ENCODE results near the gene SIGLEC9. TPM values are rescaled to one million over a fixed set of nuclear protein-coding genes. Genes with fewer than 3 reads are reported as not detected.

The SIGLEC9 gene
- total RNA-seq, 1 donor from 2014 or later, result not detected

DNA sequence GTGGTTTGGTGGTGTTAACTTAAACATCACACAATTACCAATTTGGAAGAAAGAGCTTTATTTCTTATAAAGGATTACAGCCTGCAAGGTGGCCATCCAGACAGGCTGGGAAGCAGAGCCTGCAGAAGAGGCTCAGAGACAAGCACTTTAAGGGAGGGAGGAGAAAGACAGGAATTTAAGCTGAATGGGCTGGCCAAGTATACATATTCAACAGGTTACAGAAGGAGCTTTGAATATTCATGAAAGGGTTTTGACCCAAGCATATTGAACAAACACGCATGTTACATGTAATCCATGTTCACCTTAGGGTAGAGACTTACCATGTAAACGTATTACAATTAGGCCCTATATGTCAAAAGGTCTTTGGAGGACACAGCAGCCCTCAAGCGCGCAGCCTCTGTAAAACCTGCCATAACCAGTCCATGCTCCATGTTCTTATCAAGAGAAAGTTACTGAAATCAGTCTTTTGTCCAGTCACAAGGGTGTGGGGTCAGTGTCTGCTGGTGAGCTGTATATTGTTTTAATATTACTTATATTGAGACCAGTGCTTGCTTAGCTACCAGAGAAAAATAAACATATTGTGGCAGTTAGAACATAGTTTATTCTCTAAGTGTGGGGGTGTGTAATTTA, 37.3 kb downstream of the SIGLEC9 start:
- H3K9me3 Mint-ChIP-seq, result no peaks in the 10 kb centered on the region
- peaks cover 5% of the 10 kb centered on the region for H3K27me3 Mint-ChIP-seq (ENCODE audit: low read depth)
- DNase-seq (ENCODE audit: low spot score in 2 of 2, unreplicated experiment in 2 of 2), result no peak
- TF ChIP-seq, protein P1, sequence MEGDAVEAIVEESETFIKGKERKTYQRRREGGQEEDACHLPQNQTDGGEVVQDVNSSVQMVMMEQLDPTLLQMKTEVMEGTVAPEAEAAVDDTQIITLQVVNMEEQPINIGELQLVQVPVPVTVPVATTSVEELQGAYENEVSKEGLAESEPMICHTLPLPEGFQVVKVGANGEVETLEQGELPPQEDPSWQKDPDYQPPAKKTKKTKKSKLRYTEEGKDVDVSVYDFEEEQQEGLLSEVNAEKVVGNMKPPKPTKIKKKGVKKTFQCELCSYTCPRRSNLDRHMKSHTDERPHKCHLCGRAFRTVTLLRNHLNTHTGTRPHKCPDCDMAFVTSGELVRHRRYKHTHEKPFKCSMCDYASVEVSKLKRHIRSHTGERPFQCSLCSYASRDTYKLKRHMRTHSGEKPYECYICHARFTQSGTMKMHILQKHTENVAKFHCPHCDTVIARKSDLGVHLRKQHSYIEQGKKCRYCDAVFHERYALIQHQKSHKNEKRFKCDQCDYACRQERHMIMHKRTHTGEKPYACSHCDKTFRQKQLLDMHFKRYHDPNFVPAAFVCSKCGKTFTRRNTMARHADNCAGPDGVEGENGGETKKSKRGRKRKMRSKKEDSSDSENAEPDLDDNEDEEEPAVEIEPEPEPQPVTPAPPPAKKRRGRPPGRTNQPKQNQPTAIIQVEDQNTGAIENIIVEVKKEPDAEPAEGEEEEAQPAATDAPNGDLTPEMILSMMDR (IDR thresholded peaks at IDR 0.05; ENCODE audit: unreplicated experiment), result no peak
- no peaks in the 10 kb centered on the region for H3K36me3 Mint-ChIP-seq
- H3K27ac Mint-ChIP-seq, result no peak overlapping the region
- peaks cover 8% of the 10 kb centered on the region for H3K4me1 Mint-ChIP-seq
- H3K4me3 Mint-ChIP-seq, result no peak overlapping the region

DNA sequence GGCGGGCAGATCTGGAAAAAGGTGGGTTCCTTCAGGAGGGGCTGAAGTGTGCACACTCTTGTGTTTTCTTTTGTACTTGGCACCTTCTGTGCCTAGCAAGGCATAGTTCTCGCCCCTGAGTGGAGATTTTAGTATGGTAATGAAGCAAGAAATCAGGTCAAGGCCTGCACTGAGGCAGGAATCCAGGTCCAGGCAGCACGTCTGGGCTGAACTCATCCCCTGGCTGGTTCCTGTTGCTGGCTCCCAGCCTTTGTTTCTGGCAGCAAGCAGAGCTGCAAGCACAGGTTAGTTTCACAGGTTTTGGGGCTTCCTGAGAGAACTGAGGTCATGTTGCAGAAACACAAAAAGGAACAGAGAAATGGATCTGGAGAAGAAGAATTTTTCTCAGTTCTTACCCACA, 38.6 kb downstream of the SIGLEC9 start:
- H3K4me3 Mint-ChIP-seq, result no peak overlapping the region
- TF ChIP-seq, protein P1 (IDR thresholded peaks at IDR 0.05; ENCODE audit: unreplicated experiment), result no peak
- H3K27me3 Mint-ChIP-seq (ENCODE audit: low read depth), result peaks cover 12% of the 10 kb centered on the region
- no peak for DNase-seq (ENCODE audit: low spot score in 2 of 2, unreplicated experiment in 2 of 2)
- H3K9me3 Mint-ChIP-seq, result no peaks in the 10 kb centered on the region
- no peak overlapping the region for H3K27ac Mint-ChIP-seq
- H3K36me3 Mint-ChIP-seq, result no peaks in the 10 kb centered on the region
- no peaks in the 10 kb centered on the region for H3K4me1 Mint-ChIP-seq

DNA sequence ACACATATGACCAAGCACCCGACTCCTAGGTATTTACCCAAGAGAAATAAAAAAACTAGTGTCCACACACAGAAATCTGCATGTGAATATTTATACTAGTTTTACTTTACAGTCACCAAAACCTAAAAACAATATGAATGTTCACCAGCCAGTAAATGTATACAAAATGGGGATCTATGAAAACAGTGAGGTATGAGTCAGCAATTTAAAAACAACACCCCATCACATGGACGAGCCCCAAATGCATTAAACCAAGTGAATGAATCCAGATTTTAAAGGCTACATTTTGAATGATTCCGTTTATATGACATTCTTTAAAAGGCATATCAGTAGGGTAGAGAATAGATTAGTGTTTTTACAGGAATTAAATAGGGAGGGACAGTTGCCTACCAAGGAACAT, 39.5 kb downstream of the SIGLEC9 start:
- H3K27me3 Mint-ChIP-seq (ENCODE audit: low read depth), result peaks cover 14% of the 10 kb centered on the region
- H3K4me3 Mint-ChIP-seq, result no peak overlapping the region
- DNase-seq (ENCODE audit: low spot score in 2 of 2, unreplicated experiment in 2 of 2), result no peak
- no peaks in the 10 kb centered on the region for H3K9me3 Mint-ChIP-seq
- no peaks in the 10 kb centered on the region for H3K4me1 Mint-ChIP-seq
- no peaks in the 10 kb centered on the region for H3K36me3 Mint-ChIP-seq
- H3K27ac Mint-ChIP-seq, result no peak overlapping the region
- TF ChIP-seq, protein P1 (IDR thresholded peaks at IDR 0.05; ENCODE audit: unreplicated experiment), result no peak

DNA sequence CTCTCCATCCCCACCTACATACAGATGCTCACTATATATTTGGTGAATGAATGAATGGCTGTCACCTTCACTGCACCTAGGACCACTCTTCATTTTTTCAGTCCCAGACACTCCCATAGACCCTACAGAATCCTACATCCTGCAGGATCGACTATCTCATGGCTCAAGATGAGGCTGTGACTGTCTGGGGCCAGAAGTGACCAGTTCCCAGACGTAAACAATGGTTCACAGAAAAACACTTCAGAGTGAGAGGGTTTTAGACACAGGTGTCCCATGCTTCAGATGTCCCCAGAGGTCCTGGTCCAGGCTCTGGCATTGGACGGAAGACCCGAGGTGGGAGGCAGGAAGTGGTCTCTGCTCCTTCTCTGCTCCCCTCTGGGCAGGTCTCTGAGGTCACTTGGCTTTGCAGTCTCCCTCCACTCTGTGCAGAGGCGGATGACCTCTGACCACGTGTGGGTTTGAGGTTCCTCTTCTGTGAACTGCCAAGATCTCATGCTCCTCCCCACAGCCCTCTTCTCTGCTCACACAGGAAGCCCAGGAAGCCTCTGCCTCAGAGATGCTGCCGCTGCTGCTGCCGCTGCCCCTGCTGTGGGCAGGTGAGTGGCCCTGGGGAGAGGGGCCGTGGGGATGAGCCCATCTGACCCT, 42.3 kb downstream of the SIGLEC9 start:
- no peaks in the 10 kb centered on the region for H3K36me3 Mint-ChIP-seq
- TF ChIP-seq, protein P1 (IDR thresholded peaks at IDR 0.05; ENCODE audit: unreplicated experiment), result no peak
- no peak overlapping the region for H3K27ac Mint-ChIP-seq
- no peak overlapping the region for H3K4me3 Mint-ChIP-seq
- no peak for DNase-seq (ENCODE audit: low spot score in 2 of 2, unreplicated experiment in 2 of 2)
- H3K4me1 Mint-ChIP-seq, result no peaks in the 10 kb centered on the region
- H3K9me3 Mint-ChIP-seq, result no peaks in the 10 kb centered on the region
- H3K27me3 Mint-ChIP-seq (ENCODE audit: low read depth), result peaks cover 34% of the 10 kb centered on the region

- TF ChIP-seq, protein P1 (IDR thresholded peaks at IDR 0.05; ENCODE audit: unreplicated experiment), result no peak
- no peaks in the 10 kb centered on the region for H3K9me3 Mint-ChIP-seq
- H3K4me1 Mint-ChIP-seq, result no peaks in the 10 kb centered on the region
- no peaks in the 10 kb centered on the region for H3K36me3 Mint-ChIP-seq
- no peak for DNase-seq (ENCODE audit: low spot score in 2 of 2, unreplicated experiment in 2 of 2)
- H3K27ac Mint-ChIP-seq, result no peak overlapping the region
- H3K27me3 Mint-ChIP-seq (ENCODE audit: low read depth), result peaks cover 34% of the 10 kb centered on the region
- no peak overlapping the region for H3K4me3 Mint-ChIP-seq
Measured at GRCh38 chr19:51168564-51169282, 44.0 kb downstream of the SIGLEC9 start.
